ENCODE measurements around the gene ADK.
"Not testable (repeated sequence)": the region's sequence is repeated elsewhere in the genome, so short reads cannot be mapped to it uniquely, and the experiment has no call there.

The ADK gene

DNA sequence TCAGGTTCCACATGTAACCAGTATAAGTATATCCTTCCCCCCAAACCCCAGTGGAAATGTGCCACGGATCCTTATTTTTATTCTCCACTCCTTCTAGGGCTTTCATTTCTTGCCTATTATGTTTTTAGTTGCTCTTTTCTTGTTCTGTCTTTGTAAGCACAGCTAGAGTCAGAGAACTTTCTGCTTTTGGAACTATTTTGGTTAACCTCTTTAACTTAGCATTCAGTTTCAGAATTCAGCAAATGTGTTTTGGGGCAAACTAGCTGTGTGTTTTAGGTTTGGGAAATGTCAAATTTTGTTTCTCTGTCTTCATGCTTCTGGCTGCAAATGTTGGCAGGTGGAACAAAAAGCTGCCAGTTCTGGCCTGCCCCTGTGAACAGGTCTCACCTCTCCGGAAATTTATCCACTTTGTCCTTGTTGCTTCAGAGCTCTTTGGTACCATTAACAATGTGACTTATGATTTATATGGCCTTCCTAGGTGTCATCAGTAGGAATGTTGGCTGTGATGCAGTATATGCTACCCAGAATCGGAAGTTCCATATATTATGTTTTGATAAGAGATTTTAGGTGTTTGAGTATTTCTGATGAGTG lies 156.1 kb downstream of the ADK start:
- no peak for DNase-seq

DNA sequence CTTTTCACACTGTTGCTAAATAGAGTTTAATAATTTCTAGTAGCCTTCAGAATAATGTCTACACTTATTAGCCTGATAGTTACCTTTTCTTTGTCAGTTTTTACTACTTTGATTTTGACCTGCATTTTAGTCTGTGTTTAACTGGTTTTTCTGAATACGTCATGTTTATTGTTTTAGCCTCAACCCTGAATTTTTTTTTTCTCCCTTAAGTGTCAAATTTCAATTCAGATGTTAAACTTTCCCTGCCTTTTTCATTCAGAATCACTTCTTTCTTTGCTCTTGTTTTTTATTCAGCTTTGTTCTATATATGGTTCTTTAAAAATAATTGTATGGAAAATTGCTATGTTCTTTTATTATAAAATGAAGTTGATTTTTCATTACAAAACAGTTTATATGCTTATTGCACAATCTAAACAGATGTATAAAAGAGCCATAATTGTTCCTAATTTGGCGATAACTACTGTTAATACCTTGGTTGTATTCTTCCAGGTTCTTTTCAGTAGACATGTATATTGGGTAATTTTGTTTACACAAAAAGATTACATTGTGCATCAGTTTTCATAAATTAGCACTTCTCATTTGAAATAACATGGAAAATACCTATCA lies 159.7 kb downstream of the ADK start:
- DNase-seq = no peak

DNA sequence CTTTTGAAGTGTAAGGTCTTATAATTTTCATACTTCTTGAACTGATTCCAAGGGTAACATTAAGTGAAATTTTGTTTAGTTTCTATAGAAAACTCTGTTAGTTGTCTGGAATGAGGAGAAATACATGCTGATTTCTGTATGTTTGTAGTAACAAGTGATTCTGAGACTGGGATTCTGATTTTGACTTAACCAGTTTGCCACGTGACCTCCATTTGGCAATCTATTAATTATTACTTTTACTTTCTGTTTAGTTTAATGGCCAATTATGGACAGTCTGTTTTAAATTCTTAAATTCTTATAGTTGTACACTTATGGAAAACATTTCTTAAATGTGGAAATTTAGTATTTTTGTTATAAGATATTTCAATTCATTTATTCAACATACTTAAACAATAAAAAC lies 163.1 kb downstream of the ADK start:
- DNase-seq = no peak

DNA sequence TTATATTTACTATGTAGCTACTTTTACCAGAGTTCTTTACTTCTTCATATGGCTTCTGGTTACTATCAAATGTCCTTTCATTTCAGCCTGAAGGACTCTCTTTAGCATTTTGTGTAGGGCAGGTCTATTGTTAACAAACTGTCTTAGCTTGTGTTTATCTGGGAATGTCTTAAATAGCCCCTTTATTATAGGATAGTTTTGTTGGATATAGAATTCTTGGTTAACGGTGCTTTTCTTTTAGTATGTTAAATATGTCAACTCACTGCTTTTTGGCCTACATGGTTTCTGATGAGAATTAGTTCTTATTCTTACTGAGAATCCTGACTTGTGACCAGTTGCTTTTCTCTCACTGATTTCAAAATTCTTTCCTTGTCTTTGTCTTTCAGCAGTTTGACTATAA lies 169.0 kb downstream of the ADK start:
- DNase-seq = no peak

DNA sequence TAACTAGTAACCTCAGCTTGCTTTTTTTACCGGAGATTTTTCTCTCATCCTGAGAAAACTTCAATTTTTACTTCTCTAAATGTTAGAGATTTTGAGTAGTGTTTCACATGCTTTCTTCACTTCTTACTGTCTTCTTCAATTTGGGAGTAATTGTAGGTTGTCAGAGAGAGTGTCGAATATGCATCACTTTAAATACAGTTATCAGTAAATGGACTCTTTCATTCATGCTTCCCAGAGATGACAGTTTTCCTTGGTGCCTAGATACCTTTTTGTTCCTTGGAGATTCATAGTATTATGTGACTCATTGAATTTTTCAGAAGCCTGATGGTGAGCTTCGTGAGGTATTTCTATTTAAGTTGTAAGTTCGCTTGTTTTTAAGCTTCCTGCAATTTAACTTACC lies 169.7 kb downstream of the ADK start:
- DNase-seq = no peak

DNA sequence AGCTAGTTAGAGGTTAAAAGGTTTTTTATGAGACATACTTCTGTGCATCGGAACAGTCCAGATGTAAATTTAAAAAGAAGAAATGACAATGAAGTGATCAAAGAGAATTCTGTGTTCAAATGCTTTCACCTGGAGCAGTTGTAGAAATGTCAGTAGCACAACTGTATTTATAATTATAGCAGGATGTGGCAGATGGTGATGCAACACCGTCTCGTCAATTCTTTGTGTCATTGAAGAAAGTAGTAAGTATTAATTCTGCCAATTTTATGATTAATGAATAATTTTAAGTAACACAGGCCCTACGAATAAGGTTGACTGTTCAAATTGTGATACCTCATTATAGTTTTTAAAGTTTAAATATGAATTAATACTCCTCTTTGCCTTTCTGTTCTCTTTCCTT lies 171.1 kb downstream of the ADK start:
- DNase-seq = no peak

DNA sequence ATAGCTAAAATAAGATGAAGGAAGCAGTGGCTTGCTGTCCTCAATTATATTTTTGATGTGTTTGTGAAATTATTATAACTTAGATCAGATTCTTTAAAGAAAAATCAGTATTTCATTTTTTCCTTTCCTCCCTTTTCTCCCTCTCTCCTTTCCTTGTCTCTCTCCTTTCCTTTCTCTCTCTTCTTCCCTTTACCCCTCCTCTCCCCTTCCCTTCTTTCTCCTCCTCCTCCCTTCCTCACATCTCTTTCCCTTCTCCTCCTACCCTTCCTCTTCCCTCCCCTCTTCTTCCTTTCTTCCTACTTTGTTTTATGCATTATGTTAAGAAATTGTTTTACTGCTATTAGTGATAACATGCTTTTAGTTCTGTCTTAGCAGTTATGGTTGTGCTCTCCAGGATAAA lies 171.5 kb downstream of the ADK start:
- no peak for DNase-seq

DNA sequence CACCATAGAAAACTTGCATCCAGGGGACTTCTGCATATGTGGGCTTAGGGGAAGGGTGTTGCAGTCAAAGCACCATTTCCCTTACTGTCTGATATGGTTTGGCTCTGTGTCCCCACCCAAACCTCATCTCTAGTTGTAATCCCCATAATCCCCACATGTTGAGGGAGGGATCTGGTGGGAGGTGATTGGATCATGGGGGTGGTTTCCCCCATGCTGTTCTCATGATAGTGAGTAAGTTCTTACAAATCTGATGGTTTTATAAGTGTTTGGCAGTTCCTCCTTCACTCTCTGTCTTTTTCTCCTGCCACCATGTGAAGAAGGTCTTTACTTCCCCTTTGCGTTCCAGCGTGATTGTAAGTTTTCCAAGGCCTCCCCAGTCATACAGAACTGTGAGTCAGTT lies 177.4 kb downstream of the ADK start:
- no peak for DNase-seq

DNA sequence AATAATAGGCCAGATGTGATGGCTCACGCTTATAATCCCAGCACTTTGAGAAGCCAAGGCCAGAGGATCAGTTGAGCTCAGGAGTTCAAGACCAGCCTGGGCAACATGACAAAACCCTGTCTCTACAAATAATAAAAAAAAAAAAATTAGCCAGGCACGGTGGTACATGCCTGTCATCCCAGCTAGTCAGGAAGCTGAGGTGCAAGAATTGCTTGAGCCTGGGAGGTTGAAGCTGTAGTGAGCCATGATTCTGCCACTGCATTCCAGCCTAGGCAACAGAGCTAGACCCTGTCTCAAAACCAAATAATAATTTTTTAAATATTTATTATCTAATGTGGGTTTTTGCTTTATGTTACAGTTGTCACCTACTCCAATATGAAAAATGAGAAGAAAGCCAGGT lies 178.9 kb downstream of the ADK start:
- no peak for DNase-seq

DNA sequence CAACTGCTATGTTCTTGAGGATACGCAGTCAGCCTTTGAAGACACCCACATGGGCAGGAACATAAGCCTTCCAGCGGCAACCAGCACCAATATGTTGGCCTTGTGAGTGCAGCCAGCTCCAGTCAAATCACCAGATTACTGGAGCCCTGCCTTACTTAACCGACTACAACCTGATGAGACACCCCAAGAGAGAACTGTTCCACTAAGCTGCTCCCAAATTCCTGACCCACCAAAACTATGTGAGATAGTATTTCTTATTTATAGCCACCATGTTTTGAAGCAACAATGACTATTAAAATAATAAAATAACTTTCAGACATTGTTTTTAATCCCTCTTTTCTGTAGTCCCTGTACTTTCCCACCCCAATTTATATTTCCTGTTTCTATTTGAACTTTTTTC lies 179.6 kb downstream of the ADK start:
- DNase-seq = no peak

DNA sequence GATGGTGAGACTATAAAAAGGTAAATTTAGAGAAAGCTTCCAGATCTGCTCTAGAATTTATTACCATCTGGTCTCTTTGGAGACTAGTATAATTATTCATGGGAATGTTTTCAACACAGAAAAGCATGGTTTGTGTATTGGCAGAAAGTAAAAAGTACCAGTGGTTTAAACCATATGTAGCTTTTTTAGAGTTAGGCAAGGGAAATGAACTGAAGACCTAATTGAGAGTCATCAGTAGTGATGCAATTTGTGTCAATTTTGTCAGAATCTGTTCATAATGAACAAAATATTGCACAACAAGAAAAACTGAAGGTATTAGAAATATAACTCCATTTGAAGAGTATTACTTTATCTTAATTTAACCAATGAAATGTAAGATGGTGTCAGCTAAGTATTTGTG lies 181.4 kb downstream of the ADK start:
- no peak for DNase-seq

DNA sequence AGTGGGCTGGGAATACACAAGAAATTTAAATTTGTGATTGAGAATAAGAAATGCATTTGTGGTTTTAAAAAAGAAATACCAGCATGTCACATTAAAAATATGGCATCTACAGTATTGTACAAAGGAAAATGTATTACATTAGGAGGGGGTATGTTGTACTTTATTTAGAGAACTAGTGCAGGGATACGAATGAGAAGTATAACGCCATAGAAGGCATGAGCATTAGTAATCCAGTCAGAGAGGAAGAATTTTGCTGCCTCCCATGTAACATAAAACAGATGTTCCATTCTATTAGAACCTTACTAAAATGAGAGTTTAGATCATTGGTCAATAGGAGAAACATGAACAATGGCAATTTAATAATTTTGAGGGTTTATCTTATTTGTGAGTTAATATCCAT lies 182.2 kb downstream of the ADK start:
- no peak for DNase-seq

DNA sequence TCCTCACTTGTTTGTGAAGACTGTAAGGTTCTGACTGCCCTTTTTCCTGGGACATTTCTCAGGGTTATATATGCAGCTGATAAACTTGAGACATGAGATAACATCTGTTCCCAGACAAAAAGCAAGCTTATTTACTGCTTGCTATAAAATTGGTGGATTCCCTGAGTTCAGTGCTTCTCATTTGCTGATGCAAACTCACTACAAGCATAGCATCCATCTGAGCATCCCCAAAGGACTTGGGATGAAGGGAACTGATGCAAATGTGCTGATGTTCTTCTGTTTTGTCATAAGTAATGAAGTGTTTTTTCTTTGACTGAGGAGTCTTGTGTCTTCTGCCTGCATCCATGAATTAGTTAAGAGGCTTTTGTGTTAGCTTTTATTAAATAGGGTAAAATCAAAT lies 183.2 kb downstream of the ADK start:
- DNase-seq = no peak

DNA sequence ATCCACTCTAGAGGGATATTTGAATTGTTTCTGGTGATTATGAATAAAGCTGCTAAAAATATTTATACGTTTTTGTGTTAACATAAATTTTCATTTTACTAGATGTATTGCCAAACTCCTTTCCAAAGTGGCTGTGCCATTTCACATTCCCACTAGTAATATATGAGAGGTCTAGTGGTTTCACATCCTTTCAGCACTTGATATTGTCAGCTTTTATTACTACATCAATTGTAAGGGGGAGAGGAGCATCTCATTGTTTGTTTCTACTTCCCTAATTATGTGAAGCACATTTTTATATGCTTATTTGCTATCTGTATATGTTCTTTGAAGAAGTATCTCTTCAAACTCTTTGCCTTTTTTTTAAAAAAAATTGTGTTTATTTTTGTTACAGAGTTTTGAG lies 184.5 kb downstream of the ADK start:
- DNase-seq = no peak

DNA sequence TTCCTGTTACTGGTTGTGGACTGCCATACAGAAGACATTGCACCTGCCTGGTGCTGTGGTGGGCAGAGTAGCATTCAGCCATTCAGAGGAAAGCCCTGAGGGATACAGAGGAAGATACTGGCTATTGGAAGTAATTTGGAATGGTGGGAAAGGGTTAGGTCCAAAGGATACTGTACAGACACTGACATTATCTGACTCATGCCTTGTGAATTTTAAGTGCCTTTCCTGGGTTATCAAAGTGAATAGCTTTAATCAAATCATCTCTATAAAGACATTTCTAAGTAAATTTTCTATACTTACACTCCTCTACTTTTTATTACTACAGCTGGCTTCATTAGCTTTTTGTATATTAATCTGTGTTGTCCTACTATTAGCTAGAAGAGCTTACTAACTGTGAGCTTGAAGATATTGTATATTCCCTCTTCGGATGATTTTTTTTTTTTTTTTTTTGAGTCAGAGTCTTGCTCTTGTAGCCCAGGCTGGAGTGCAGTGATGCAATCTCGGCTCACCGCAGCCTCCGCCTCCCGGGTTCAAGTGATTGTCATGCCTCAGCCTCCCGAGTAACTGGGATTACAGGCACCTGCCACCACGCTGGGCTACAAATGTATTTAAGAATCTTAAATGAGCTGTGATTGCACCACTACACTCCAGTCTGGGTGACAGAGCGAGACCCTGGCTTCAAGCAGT lies 186.5 kb downstream of the ADK start:
- no peak for DNase-seq

DNA sequence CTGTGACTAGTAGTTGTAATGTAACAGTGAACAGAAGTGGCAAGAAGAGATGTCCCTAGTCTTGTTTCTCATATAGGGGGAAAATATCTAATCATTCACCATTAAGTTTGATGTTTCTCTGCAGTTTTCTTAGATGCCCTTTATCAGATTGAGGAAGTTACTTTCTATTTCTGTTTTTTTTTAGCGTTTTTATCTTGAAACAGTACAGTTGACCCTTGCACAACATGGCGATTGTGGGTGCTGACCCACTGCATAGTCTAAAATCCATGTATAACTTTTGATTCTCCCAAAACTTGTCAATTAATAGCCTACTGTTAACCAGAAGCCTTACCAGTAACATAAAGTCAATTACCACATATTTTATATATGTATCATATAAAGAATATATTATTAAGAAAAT lies 192.0 kb downstream of the ADK start:
- DNase-seq = no peak

DNA sequence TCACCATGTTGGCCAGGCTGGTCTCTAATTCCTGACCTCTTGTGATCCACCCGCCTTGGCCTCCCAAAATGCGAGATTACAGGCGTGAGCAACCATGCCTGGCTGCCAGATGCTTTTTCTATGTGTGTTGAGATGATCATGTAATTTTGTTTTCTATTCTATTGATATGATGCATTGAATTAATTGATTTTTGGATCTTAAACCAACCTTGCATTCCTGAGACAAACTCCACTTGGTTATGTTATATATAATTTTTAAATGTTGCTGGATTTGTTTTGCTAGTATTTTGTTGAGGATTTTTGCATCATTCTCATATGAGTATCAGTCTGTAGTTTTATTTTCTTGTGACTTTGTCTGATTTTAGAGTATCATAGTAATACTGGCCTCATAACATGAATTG lies 192.8 kb downstream of the ADK start:
- no peak for DNase-seq

DNA sequence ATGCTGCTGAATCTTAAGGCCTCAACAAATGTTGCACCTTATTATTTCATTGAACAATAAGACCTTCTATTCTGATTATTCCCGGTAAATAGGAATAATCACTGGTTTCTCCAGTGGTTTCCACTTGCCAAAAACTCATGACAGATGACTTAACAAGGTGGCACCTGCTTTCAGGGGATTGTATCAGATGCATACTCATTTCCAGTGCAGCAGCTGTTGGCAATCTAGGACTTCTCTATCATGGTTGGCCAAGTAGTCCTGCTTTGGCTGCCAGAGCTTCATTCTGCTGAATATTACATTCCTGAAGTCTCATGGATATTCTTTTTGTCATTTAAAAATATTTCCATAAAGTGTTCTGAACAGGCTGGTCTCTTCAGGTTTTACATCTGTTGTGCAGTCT lies 193.3 kb downstream of the ADK start:
- DNase-seq = no peak

DNA sequence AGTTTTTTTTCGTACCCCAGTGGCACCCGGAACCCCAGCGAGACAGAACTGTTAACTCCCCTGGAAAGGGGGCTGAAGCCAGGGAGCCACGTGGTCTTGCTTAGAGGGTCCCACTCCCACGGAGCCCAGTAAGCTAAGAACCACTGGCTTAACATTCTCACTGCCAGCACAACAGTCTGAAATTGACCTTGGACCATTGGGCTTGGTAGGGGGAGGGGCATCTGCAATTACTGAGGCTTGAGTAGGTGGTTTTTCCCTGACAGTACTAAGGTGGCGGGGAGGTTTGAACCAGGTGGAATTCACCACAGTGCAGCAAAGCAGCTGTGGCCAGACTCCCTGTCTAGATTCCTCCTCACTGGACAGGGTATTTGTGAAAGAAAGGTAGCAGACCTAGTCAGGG lies 196.5 kb downstream of the ADK start:
- no peak for DNase-seq

DNA sequence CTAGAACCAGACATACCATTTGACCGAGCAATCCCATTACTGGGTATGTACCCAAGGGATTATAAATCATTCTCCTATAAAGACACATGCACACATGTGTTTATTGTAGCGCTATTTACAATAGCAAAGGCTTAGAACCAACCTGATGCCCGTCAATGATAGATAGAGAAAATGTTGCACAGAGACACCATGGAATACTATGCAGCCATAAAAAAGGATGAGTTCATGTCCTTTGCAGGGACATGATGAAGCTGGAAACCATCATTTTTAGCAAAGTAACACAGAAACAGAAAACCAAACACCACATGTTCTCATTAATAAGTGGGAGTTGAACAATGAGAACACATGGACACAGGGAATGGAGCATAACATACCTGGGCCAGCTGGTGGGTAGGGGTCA lies 202.0 kb downstream of the ADK start:
- not testable (repeated sequence) for DNase-seq

DNA sequence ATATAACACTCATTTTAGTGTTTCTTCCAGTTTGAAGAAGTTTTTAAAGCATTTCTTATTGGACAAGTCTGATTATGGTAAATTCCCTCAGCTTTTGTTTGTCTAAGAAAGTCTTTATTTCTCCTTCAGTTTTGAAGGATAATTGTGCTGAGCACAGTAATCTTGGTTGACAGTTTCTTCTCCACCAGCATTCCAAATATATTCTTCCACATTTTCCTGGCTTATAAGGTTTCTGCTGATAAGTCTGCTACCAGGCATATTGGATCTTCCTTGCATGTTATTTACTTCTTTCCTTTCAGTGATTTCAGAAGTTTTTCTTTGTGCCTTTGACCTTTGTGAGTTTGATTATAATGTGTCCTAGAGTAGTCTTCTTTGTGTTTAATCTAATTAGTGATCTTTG lies 210.7 kb downstream of the ADK start:
- DNase-seq = no peak

DNA sequence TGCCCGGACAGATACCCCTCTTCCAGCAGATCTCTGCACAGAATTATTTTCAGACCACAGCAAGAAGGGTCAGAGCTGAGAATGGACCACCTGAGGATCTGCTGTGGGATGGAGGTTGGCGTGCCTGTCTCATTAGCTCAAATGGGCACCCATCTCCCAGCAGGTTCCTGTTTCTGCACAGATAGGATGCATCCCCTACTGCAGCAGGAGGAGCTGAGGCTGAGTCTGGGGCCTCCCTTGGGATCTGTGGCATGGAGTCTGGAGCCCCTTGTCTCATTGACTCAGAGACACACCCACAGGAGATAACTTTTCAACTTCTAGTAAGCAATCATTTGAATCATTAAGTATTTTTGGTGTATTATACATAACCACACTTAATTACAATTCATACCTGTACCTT lies 212.7 kb downstream of the ADK start:
- no peak for DNase-seq

DNA sequence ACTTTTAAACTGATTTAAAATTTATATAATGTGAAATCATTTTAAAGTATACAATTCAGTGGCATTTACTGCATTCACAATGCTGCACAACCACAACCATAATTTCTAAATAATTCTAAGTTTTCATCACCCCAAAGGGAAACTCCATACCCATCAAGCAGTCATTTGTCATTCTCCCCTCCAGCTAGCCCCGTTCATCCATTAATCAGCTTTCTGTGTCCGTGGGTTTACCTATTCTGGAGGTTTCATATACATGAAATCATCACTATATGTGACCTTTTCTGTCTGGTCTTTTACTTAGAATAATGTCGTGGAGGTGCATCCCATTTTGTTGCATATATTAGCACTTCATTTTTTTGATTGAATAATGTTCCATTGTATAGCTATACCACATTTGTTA lies 214.1 kb downstream of the ADK start:
- DNase-seq = no peak

DNA sequence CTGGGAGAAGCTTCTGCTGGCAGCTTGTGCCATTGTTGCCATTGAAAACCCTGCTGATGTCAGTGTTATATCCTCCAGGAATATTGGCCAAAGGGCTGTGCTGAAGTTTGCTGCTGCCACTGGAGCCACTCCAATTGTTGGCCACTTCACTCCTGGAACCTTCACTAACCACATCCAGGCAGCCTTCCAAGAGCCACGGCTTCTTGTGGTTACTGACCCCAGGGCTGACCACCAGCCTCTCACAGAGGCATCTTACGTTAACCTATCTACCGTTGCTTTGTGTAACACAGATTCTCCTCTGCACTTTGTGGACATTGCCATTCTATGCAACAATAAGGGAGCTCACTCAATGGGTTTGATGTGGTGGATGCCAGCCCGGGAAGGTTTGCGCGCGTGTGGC lies 220.7 kb downstream of the ADK start:
- DNase-seq = no peak

DNA sequence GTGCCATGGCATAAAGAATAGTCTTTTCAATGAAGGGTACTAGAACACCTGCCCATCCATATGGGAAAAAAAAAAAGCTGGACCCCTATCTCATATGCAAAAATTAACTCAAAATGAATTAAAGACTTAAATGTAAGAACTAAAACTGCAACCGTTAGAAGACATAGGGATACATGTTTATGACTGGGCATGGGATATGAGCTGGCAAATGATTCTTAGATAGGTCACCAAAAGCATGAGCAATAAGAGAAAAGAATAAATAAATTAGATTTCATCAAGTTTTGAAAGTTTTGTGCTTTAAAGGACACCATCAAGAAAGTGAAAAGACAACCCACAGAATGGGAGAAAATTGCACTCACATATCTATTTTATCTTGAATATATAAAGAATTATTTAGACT lies 222.0 kb downstream of the ADK start:
- no peak for DNase-seq
